HUES48 (cell line): ENCODE results near the gene RNF157.
A peak's percentile ranks its signal among the peaks of the same experiment; 100 is the strongest.

Experiments
- H3K27ac ChIP-seq: one replicate; pipeline ENCODE4 v1.7.0; 2013; ENCODE audit warnings: low read depth, low read length, inconsistent platforms
- H3K27me3 ChIP-seq: 2 replicates; pipeline ENCODE4 v1.6.1; 2013; ENCODE audit warnings: mild to moderate bottlenecking, low read length; ENCODE audit not compliant: control insufficient read depth, insufficient read depth
- H3K36me3 ChIP-seq: 2 replicates; pipeline ENCODE4 v1.6.1; 2013; ENCODE audit warnings: low read length; ENCODE audit not compliant: control insufficient read depth, insufficient read depth
- H3K4me1 ChIP-seq: 2 replicates; pipeline ENCODE4 v1.6.1; 2013; ENCODE audit warnings: mild to moderate bottlenecking, low read length; ENCODE audit not compliant: control insufficient read depth, insufficient read depth
- H3K4me3 ChIP-seq: 2 replicates; pipeline ENCODE4 v1.5.1; 2013; ENCODE audit warnings: mild to moderate bottlenecking, low read depth, low read length
- H3K9ac ChIP-seq: 2 replicates; pipeline ENCODE4 v1.6.1; 2013; ENCODE audit warnings: mild to moderate bottlenecking, low read depth, low read length, moderate library complexity
- H3K9me3 ChIP-seq: 2 replicates; pipeline ENCODE4 v1.6.1; 2013; ENCODE audit warnings: low read length; ENCODE audit not compliant: control insufficient read depth, insufficient read depth

Gene RNF157

GRCh38 chr17:76123749-76124581 is 116.3 kb downstream of the RNF157 start:
- Histone ChIP-seq H3K27me3 (peaks cover 5% of the 10 kb centered on the region), H3K9ac (no peak overlapping the region), H3K4me3 (no peak overlapping the region), H3K4me1 (peaks cover 26% of the 10 kb centered on the region), H3K9me3 (no peaks in the 10 kb centered on the region), H3K27ac (no peak overlapping the region), H3K36me3 (no peaks in the 10 kb centered on the region)

- Histone ChIP-seq H3K4me3 (no peak overlapping the region), H3K27ac (no peak overlapping the region), H3K27me3 (peaks cover 5% of the 10 kb centered on the region), H3K9ac (no peak overlapping the region), H3K36me3 (no peaks in the 10 kb centered on the region), H3K4me1 (peaks cover 26% of the 10 kb centered on the region), H3K9me3 (no peaks in the 10 kb centered on the region)
Measured at GRCh38 chr17:76123191-76123499, 117.1 kb downstream of the RNF157 start.

GRCh38 chr17:76122431-76123190 is 117.7 kb downstream of the RNF157 start:
- Histone ChIP-seq H3K4me1 (peaks cover 26% of the 10 kb centered on the region), H3K27ac (no peak overlapping the region), H3K9me3 (no peaks in the 10 kb centered on the region), H3K27me3 (peaks cover 5% of the 10 kb centered on the region), H3K4me3 (no peak overlapping the region), H3K36me3 (no peaks in the 10 kb centered on the region), H3K9ac (no peak overlapping the region)

- Histone ChIP-seq H3K27me3 (peaks cover 5% of the 10 kb centered on the region), H3K27ac (no peak overlapping the region), H3K36me3 (no peaks in the 10 kb centered on the region), H3K4me3 (peak overlapping the region; percentile 26; the same call in 1 of the 2 replicates), H3K4me1 (peaks cover 26% of the 10 kb centered on the region), H3K9ac (peak overlapping the region; percentile 42; the same call in 1 of the 2 replicates), H3K9me3 (no peaks in the 10 kb centered on the region)
Measured at GRCh38 chr17:76121932-76122430, 118.3 kb downstream of the RNF157 start.

- Histone ChIP-seq H3K4me1 (peaks cover 26% of the 10 kb centered on the region), H3K9ac (no peak overlapping the region), H3K27ac (no peak overlapping the region), H3K4me3 (no peak overlapping the region), H3K27me3 (peaks cover 5% of the 10 kb centered on the region), H3K9me3 (no peaks in the 10 kb centered on the region), H3K36me3 (no peaks in the 10 kb centered on the region)
Measured at GRCh38 chr17:76120658-76121008, 119.7 kb downstream of the RNF157 start.

GRCh38 chr17:76119409-76120371 is 120.6 kb downstream of the RNF157 start:
- no peak overlapping the region for H3K27ac ChIP-seq
- H3K9ac ChIP-seq, result no peak overlapping the region

GRCh38 chr17:76115138-76115754 is 125.0 kb downstream of the RNF157 start:
- H3K36me3 ChIP-seq, result no peaks in the 10 kb centered on the region
- H3K4me3 ChIP-seq, result no peak overlapping the region
- H3K9me3 ChIP-seq, result no peaks in the 10 kb centered on the region
- no peaks in the 10 kb centered on the region for H3K27me3 ChIP-seq
- no peak overlapping the region for H3K9ac ChIP-seq
- no peak overlapping the region for H3K27ac ChIP-seq
- peaks cover 5% of the 10 kb centered on the region for H3K4me1 ChIP-seq

More at GRCh38 chr17:76119409-76120371, 120.6 kb downstream of the RNF157 start:
- peaks cover 26% of the 10 kb centered on the region for H3K4me1 ChIP-seq
- H3K27me3 ChIP-seq, result peaks cover 5% of the 10 kb centered on the region
- no peak overlapping the region for H3K4me3 ChIP-seq
- H3K36me3 ChIP-seq, result no peaks in the 10 kb centered on the region
- no peaks in the 10 kb centered on the region for H3K9me3 ChIP-seq

GRCh38 chr17:76111956-76112355 is 128.3 kb downstream of the RNF157 start:
- Histone ChIP-seq H3K27ac (no peak overlapping the region), H3K27me3 (no peaks in the 10 kb centered on the region), H3K4me3 (no peak overlapping the region), H3K4me1 (no peaks in the 10 kb centered on the region), H3K36me3 (no peaks in the 10 kb centered on the region), H3K9me3 (no peaks in the 10 kb centered on the region), H3K9ac (no peak overlapping the region)

- H3K27ac ChIP-seq, result no peak overlapping the region
- no peak overlapping the region for H3K9ac ChIP-seq
- no peaks in the 10 kb centered on the region for H3K9me3 ChIP-seq
- 0 out of 2 replicates have a peak, but pooled peaks cover under 1% of the 10 kb centered on the region for H3K36me3 ChIP-seq
- no peak overlapping the region for H3K4me3 ChIP-seq
- peaks cover 19% of the 10 kb centered on the region for H3K4me1 ChIP-seq
- no peaks in the 10 kb centered on the region for H3K27me3 ChIP-seq
Measured at GRCh38 chr17:76107509-76107908, 132.8 kb downstream of the RNF157 start.

GRCh38 chr17:76106703-76107102 is 133.6 kb downstream of the RNF157 start:
- peak overlapping the region; percentile 28; the same call in 1 of the 2 replicates for H3K9ac ChIP-seq
- H3K27ac ChIP-seq, result peak overlapping the region; percentile 81
- peaks cover 9% of the 10 kb centered on the region for H3K36me3 ChIP-seq
- H3K27me3 ChIP-seq, result no peaks in the 10 kb centered on the region
- peaks cover 19% of the 10 kb centered on the region for H3K4me1 ChIP-seq
- 0 out of 2 replicates have a peak overlapping the region, but pooled peaks have one; percentile 32 for H3K4me3 ChIP-seq
- H3K9me3 ChIP-seq, result no peaks in the 10 kb centered on the region
